Retinal pigment epithelial cell (primary cell): ENCODE results near the gene TRIM67.

Source experiments
- DNase-seq: peaks from one replicate; pipeline ENCODE4 v3.0.0-alpha.2; 2010; ENCODE audit warnings: low read depth
- H3K4me3 ChIP-seq: 2 replicates; pipeline ENCODE4 v1.5.1; 2011; ENCODE audit warnings: mild to moderate bottlenecking, low read length, control low read depth, moderate library complexity
- TF ChIP-seq, protein P1 (sequence below): conservative IDR thresholded peaks from 2 replicates; pipeline ENCODE4 v1.5.1; 2011; ENCODE audit warnings: low read depth, low read length, control low read depth, inconsistent platforms

TRIM67 gene

DNA sequence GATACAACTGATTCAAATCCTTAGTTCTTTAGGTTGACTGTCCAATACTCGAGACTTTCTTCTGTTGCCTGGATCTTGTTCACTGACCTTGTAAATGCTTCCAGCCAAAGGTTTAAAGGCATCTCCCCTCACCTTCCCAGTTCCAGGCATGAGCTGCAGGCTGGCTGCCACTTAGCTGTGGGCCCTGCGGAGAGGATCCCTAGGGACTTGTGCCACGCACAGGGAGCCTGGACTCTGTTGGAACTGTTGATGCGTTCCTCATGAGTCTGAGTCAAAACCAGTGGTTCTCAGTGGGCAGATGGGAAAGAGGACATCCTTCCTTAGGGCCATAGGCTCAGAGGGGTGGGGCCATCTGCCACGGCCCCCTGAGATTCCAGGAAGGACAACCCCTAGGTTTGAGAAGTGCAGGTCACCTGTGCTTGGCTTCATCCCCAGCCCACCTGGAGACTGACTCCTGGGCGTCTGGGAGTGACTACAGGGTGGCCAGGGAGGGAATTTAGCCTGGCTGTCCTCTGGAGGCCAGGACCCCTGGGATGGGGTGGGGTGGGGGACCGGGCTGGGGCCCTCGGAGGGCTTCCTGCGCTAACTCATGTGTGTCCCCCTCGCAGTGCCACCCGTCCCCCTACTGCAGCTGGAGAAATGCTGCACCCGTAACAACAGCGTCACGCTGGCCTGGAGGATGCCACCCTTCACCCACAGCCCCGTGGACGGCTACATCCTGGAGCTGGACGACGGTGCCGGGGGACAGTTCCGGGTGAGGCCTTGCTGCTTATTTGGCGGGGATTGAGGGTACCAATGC lies 41.6 kb downstream of the TRIM67 start:
- H3K4me3 ChIP-seq = no peak overlapping the region
- TF ChIP-seq, protein P1, sequence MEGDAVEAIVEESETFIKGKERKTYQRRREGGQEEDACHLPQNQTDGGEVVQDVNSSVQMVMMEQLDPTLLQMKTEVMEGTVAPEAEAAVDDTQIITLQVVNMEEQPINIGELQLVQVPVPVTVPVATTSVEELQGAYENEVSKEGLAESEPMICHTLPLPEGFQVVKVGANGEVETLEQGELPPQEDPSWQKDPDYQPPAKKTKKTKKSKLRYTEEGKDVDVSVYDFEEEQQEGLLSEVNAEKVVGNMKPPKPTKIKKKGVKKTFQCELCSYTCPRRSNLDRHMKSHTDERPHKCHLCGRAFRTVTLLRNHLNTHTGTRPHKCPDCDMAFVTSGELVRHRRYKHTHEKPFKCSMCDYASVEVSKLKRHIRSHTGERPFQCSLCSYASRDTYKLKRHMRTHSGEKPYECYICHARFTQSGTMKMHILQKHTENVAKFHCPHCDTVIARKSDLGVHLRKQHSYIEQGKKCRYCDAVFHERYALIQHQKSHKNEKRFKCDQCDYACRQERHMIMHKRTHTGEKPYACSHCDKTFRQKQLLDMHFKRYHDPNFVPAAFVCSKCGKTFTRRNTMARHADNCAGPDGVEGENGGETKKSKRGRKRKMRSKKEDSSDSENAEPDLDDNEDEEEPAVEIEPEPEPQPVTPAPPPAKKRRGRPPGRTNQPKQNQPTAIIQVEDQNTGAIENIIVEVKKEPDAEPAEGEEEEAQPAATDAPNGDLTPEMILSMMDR = no peak
- DNase-seq = no peak

DNA sequence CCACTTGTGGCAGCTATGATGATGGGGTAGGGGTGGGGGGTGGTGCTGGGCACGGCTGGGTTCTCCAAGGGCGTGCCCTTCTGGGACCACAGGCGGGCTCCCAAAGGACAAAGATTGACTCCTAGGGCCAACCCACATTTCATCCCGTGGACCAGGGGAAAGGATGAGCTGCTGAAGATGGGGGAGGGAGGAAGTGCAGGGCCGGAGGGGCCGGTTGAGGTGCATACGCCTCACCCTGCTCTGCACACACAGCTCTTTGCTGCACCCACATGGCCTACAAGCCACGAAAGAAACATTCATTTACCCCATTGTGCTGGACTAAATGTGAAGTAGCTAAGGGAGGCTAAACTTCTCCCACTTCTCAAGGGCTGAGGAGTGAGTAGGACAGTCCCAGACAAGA lies 45.0 kb downstream of the TRIM67 start:
- H3K4me3 ChIP-seq = no peak overlapping the region
- DNase-seq = no peak
- TF ChIP-seq, protein P1 = peak; percentile 34

DNA sequence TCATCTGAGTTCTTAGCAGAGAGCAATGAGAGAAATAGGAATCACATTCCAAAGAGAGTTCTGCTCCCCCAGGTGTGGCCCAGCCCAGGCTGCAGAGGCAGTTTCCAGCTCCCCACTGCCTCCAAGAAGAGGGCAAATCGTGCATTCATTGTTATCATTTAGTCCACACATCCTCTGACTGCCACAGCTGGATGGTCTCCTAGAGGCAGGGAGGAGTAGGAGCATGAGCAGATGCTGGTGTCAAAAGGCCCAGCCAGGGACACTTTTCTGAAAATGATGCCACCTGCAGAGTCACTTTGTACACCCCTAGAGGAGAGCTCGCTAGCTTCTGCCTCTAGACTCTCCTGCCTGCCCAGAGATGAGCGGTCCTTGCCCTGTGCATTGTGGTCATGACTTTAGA lies 45.6 kb downstream of the TRIM67 start:
- DNase-seq = no peak
- TF ChIP-seq, protein P1 = no peak
- no peak overlapping the region for H3K4me3 ChIP-seq

DNA sequence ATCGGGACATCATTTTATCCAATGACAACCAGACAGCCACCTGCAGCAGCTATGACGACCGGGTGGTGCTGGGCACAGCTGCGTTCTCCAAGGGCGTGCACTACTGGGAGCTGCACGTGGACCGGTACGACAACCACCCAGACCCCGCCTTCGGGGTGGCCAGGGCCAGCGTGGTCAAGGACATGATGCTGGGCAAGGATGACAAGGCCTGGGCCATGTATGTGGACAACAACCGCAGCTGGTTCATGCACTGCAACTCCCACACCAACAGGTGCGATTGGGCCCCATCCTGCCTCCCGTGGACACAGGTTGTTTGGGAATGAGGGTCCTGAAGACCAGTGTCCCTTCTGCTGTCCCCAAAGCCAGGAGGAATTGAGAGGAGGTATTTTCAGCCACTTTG lies 47.1 kb downstream of the TRIM67 start:
- H3K4me3 ChIP-seq = no peak overlapping the region
- TF ChIP-seq, protein P1 = no peak
- DNase-seq = no peak

DNA sequence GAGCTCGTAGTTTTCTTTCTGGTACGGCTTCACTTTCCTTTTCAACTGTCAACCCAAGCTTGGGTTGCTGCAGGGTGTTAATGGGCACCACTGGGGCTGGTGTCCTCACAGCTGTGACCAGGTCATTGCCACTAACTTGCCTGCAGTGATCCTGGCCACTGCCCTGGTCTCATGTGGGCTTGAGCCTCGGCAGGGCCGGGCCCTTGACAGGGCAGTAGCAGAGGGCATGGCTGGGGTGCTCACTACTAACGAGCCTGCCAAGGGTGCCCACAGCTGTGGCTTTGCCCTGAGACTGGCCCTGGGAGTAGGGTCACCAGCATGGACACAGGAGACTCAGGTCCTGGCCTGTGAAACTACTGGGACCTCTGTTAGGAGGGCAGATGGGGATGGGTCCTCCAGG lies 47.7 kb downstream of the TRIM67 start:
- no peak for DNase-seq
- no peak overlapping the region for H3K4me3 ChIP-seq
- TF ChIP-seq, protein P1 = no peak

DNA sequence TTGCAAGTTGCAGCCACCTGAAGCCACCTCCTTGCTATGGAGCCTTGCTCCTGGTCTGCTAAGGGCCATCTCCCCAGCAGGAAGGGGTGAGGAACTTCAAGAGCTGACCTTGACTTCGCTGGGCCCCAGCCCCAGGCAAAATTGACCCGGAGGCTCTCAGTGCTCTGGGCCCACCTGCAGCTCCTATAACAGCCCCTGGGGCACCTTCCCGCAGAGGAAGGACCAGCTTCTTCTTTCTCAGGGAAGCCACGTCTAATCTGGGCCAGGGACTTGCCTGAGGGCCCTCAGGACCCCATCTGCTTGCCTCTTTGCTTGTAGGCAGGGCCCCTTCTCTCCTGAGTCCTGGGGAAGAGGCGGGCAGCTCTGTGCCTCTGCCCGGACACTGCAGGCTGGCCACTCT lies 48.3 kb downstream of the TRIM67 start:
- TF ChIP-seq, protein P1 = no peak
- no peak for DNase-seq
- no peak overlapping the region for H3K4me3 ChIP-seq
